ENCODE results near the gene TMPRSS4. TPM values are rescaled to one million over a fixed set of nuclear protein-coding genes. Genes with fewer than 3 reads are reported as not detected.

The TMPRSS4 gene
- total and polyA plus RNA-seq, 8 donors = 2.9 to 7.0 (median 4.4) TPM

DNA sequence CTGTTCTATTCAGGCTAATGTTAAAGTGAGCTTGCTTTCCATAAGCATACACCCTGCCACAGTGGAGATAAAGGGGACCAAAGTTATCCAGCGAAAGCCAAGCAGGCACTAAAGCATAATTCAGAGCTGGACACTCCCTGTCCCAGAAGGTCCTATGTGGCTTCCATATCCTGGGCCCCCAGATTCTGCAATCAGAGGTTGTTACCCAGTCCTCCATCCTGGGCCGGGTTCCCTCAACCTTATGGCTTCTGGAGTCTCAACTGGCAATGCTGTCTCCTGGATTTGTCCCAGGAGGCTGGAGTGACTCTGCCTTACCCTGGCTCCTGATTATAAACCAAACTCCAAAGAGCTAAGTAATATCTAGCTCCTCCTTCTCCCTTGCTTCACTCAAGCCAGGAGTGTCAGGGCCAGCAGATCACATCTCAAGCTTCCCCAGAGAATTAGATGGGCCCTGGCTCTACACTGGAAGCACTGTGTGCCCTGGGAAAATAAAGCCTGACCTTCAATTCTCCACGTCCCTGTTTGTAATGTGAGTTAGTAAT, 23.9 kb downstream of the TMPRSS4 start:
- DNase-seq (no peak), ATAC-seq (no peak)
- no peaks in the 10 kb centered on the region for H3K9me3 ChIP-seq
- H3K36me3 ChIP-seq = no peaks in the 10 kb centered on the region
- intact Hi-C loops (cut with DNase I) = no loop called here
- H3K4me1 ChIP-seq = no peaks in the 10 kb centered on the region
- no peak overlapping the region for H3K4me3 ChIP-seq
- H3K27ac ChIP-seq = no peak overlapping the region
- TF ChIP-seq, protein P1, sequence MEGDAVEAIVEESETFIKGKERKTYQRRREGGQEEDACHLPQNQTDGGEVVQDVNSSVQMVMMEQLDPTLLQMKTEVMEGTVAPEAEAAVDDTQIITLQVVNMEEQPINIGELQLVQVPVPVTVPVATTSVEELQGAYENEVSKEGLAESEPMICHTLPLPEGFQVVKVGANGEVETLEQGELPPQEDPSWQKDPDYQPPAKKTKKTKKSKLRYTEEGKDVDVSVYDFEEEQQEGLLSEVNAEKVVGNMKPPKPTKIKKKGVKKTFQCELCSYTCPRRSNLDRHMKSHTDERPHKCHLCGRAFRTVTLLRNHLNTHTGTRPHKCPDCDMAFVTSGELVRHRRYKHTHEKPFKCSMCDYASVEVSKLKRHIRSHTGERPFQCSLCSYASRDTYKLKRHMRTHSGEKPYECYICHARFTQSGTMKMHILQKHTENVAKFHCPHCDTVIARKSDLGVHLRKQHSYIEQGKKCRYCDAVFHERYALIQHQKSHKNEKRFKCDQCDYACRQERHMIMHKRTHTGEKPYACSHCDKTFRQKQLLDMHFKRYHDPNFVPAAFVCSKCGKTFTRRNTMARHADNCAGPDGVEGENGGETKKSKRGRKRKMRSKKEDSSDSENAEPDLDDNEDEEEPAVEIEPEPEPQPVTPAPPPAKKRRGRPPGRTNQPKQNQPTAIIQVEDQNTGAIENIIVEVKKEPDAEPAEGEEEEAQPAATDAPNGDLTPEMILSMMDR (IDR thresholded peaks at IDR 0.05) = no peak
- peaks cover 0 to 4% of the 10 kb centered on the region in 2 donors for H3K27me3 ChIP-seq

DNA sequence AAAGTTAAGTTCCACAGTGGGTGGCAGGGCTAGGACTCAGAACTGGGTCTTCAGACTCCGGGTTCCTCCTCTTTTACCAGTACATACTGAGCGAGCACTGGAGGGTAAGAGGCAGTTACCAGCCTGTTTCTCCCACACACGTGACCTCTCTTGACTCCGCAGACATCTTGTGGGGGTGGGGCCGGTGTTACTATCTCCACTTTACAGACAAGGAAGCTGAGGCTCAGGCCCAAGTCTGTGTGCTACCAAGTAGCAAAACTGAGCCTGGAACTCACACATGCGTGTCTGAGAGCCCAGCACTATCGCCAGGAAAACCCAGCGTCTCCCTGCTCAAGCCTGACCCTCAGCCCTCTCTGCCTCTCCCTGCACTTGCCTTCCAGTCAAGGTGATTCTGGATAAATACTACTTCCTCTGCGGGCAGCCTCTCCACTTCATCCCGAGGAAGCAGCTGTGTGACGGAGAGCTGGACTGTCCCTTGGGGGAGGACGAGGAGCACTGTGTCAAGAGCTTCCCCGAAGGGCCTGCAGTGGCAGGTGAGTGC, 25.9 kb downstream of the TMPRSS4 start:
- Histone ChIP-seq H3K36me3 (no peaks in the 10 kb centered on the region), H3K9me3 (no peaks in the 10 kb centered on the region), H3K4me3 (no peak overlapping the region), H3K27me3 (no peaks in the 10 kb centered on the region), H3K4me1 (no peaks in the 10 kb centered on the region), H3K27ac (no peak overlapping the region)
- intact Hi-C loops (cut with DNase I) = no loop called here
- TF ChIP-seq, protein P1 (IDR thresholded peaks at IDR 0.05) = no peak
- DNase-seq (no peak), ATAC-seq (no peak)

GRCh38 chr11:118104491-118104890, 27.6 kb downstream of the TMPRSS4 start:
- no peaks in the 10 kb centered on the region for H3K36me3 ChIP-seq
- TF ChIP-seq, protein P1 (IDR thresholded peaks at IDR 0.05) = no peak

DNA sequence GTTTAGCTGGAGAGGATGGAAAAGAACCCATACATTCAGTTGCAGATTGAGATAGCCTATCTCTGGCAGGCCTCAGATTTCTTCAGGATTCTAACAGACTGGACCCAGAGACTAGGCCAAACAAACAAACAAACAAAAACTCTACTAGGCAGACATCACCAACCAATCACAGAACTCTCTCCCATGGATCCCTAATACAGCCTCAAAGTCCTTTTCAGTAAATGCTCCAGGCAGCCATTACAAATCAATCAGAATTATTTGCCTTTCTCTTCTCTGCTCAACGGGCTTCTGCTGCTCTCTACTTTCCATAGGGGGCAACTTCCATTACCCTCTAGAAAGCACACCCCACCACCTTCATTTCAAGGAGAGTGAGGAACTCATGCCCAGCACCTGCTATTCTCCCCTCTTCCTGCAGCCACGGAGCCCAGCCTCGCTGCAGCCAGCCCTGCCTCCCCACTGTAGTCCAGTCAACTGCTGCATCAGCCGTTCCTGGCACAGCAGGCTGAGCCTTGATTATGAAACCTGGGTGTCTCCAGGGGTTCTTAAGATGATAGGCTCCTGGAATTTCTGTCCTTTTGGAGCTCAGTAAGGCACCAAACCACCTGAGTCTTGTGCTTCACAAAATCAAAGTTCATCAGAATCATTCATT, 28.9 kb downstream of the TMPRSS4 start:
- H3K36me3 ChIP-seq = no peaks in the 10 kb centered on the region
- no peaks in the 10 kb centered on the region for H3K4me1 ChIP-seq
- ATAC-seq (no peak), DNase-seq (no peak)
- no peaks in the 10 kb centered on the region for H3K27me3 ChIP-seq
- H3K9me3 ChIP-seq = no peaks in the 10 kb centered on the region
- TF ChIP-seq, protein P1 (IDR thresholded peaks at IDR 0.05) = no peak
- H3K27ac ChIP-seq = no peak overlapping the region
- intact Hi-C loops (cut with DNase I) = no loop called here
- H3K4me3 ChIP-seq = no peak overlapping the region

More at GRCh38 chr11:118104491-118104890, 27.6 kb downstream of the TMPRSS4 start:
- no peak for ATAC-seq
- no peaks in the 10 kb centered on the region for H3K27me3 ChIP-seq
- H3K4me1 ChIP-seq = no peaks in the 10 kb centered on the region
- no peak overlapping the region for H3K4me3 ChIP-seq
- intact Hi-C loops (cut with DNase I) = no loop called here
- no peak overlapping the region for H3K27ac ChIP-seq
- DNase-seq = no peak
- H3K9me3 ChIP-seq = no peaks in the 10 kb centered on the region

DNA sequence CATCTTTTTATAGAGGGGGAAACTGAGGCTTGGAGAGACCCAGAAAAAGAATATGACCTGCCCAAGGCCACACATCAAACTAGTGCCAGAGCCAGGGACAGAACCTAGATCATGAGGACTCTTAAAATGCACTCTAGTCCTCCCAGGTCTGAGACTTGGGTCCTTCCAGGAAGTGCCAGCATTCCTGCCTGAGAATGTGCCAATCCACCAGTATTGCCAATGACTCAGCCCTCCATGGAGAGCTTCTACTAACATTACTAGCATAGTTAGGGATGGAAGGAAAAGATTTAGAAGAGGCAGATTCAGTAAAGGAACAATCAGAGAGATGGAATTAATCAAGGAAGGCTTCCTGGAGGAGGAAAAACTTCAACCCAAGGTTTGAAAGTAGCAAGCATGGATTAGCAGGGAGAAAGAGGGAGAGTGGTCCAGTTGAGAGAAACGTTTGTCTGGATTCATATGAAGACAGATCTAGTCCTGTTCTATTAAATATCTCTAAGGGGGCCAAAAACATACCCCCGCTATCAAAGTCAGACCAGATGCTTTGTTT, 30.0 kb downstream of the TMPRSS4 start:
- no peaks in the 10 kb centered on the region for H3K36me3 ChIP-seq
- TF ChIP-seq, protein P1 (IDR thresholded peaks at IDR 0.05) = no peak
- intact Hi-C loops (cut with DNase I) = no loop called here
- DNase-seq (peak in 1 of 4 donors; percentile 45), ATAC-seq (peak; percentile 83)
- no peak overlapping the region for H3K4me3 ChIP-seq
- H3K27ac ChIP-seq = no peak overlapping the region
- H3K4me1 ChIP-seq = no peaks in the 10 kb centered on the region
- no peaks in the 10 kb centered on the region for H3K27me3 ChIP-seq
- H3K9me3 ChIP-seq = no peaks in the 10 kb centered on the region

Measured in left lung (tissue), 10 donors.